ENCODE results near the gene MACROD1.

DNA sequence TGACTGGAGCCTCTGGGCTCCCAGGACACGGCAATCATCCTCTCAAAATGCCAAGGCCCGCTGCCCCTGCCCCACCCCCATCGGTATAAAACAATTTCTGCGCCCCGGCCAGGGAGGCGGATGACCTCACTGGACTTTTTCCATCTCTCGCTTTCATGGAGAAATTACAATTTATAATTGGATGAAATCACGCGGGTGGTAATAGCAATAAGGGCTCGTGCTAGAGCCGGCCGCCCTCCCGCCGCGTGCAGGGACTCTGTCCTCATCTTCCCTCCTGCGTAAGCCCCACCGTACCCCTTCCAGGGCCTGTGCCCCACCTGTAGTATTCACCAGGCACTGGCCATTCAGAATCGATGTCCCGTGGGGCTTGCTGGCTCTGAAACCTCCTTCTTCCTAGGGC is 64.5 kb downstream of the MACROD1 start:
- TF ChIP-seq, protein P1, sequence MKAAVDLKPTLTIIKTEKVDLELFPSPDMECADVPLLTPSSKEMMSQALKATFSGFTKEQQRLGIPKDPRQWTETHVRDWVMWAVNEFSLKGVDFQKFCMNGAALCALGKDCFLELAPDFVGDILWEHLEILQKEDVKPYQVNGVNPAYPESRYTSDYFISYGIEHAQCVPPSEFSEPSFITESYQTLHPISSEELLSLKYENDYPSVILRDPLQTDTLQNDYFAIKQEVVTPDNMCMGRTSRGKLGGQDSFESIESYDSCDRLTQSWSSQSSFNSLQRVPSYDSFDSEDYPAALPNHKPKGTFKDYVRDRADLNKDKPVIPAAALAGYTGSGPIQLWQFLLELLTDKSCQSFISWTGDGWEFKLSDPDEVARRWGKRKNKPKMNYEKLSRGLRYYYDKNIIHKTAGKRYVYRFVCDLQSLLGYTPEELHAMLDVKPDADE (conservative IDR thresholded peaks at IDR 0.05; ENCODE audit: control insufficient read depth, low read depth, low read length) = no peak
- no peak for TF ChIP-seq POLR2A (conservative IDR thresholded peaks at IDR 0.05)
- TF ChIP-seq SIN3A (IDR thresholded peaks at IDR 0.05; ENCODE audit: borderline replicate concordance in 2 of 2, control insufficient read depth in 1 of 2, low read depth in 2 of 2, low read length in 2 of 2) = no peak
- TF ChIP-seq SREBF1 (IDR thresholded peaks at IDR 0.05; ENCODE audit: borderline replicate concordance, low read depth, low read length) = no peak
- TF ChIP-seq MXI1 (IDR thresholded peaks at IDR 0.05; ENCODE audit: low read depth, low read length) = no peak
- no peak for TF ChIP-seq EZH2 (IDR thresholded peaks at IDR 0.05; ENCODE audit: borderline replicate concordance, low read depth, low read length)
- TF ChIP-seq, protein P2, sequence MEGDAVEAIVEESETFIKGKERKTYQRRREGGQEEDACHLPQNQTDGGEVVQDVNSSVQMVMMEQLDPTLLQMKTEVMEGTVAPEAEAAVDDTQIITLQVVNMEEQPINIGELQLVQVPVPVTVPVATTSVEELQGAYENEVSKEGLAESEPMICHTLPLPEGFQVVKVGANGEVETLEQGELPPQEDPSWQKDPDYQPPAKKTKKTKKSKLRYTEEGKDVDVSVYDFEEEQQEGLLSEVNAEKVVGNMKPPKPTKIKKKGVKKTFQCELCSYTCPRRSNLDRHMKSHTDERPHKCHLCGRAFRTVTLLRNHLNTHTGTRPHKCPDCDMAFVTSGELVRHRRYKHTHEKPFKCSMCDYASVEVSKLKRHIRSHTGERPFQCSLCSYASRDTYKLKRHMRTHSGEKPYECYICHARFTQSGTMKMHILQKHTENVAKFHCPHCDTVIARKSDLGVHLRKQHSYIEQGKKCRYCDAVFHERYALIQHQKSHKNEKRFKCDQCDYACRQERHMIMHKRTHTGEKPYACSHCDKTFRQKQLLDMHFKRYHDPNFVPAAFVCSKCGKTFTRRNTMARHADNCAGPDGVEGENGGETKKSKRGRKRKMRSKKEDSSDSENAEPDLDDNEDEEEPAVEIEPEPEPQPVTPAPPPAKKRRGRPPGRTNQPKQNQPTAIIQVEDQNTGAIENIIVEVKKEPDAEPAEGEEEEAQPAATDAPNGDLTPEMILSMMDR (IDR thresholded peaks at IDR 0.05 in 2 of 3, conservative IDR thresholded peaks at IDR 0.05 in 1 of 3; ENCODE audit: insufficient read depth in 2 of 3, low read depth in 1 of 3, low read length in 3 of 3) = no peak
- TF ChIP-seq CHD4 (IDR thresholded peaks at IDR 0.05; ENCODE audit: insufficient read depth, insufficient replicate concordance, low read depth, low read length, poor library complexity, severe bottlenecking) = no peak
- no peak for TF ChIP-seq ZNF561 (CRISPR knock-in tag; conservative IDR thresholded peaks at IDR 0.05)
- no peak for TF ChIP-seq FOXA1 (IDR thresholded peaks at IDR 0.05; ENCODE audit: borderline replicate concordance)
- no peak for TF ChIP-seq CBFA2T3 (IDR thresholded peaks at IDR 0.05)
- no peak for TF ChIP-seq CHD2 (IDR thresholded peaks at IDR 0.05; ENCODE audit: low read depth, low read length)
